K562 (cell line): ENCODE measurements around the gene MRO. TPM values are rescaled to one million over a fixed set of nuclear protein-coding genes. Genes with fewer than 3 reads are reported as not detected.
A peak's percentile ranks its signal among the peaks of the same experiment; 100 is the strongest.

Source experiments
- ATAC-seq: fragments of 200-7000 bp; cut with Tn5 transposase; 3 replicates; pipeline ENCODE4 v1.9.1; 2020; ENCODE audit warnings: moderate library complexity
- BruUV-seq: library from RNA; stranded (reverse); fragments of 400-500 nt; replicated peaks from 2 replicates; lab custom pipeline; 2021; lab: Mats Ljungman, UMichigan
- CTCF ChIA-PET: fragments of 300-600 bp; formaldehyde crosslinking; extraction: SDS; loops from one replicate; lab custom pipeline; 2021; ENCODE audit warnings: low intra/inter-chr PET ratio; lab: Yijun Ruan, JAX
- POLR2A ChIA-PET: fragments of 300-600, 350-650 bp; sonication (Branson Sonifier 250); formaldehyde crosslinking; extraction: SDS; loops from one replicate; lab custom pipeline; 2021; ENCODE audit warnings: antibody characterized with exemption, inconsistent platforms; lab: Yijun Ruan, JAX
- DNase-seq, 4 experiments: peaks; one replicate each; pipeline versions ENCODE4 v3.0.0 to v3.0.0-alpha.2; 2011 to 2018; ENCODE audit warnings: low spot score in 3 of 4, mixed read lengths in 3 of 4; ENCODE audit errors: extremely low read depth in 1 of 4
- FAIRE-seq: peaks from 2 replicates; lab custom pipeline; 2011; peaks lifted over from hg19 to GRCh38; lab: Jason Lieb, UNC
- H2AFZ ChIP-seq: 2 replicates; pipeline ENCODE4 v1.6.0; 2011; ENCODE audit warnings: low read depth, low read length, control low read depth, inconsistent platforms
- H3K27ac ChIP-seq: fragments of 200-600 bp; 3 replicates; pipeline ENCODE4 v1.8.0; 2011; ENCODE audit warnings: low read depth, mild to moderate bottlenecking, control low read depth, inconsistent platforms, low read length, moderate library complexity, mixed read lengths; ENCODE audit errors: extremely low read depth
- H3K27me3 ChIP-seq, 2 experiments: fragments of 300-600 bp in 1 of 2; 2 replicates in 1 of 2; 3 replicates in 1 of 2; pipeline versions ENCODE4 v1.6.0 to v1.8.0; 2011; ENCODE audit warnings: inconsistent platforms in 2 of 2, low read length in 2 of 2, mild to moderate bottlenecking in 1 of 2, mixed read lengths in 1 of 2, moderate library complexity in 1 of 2; ENCODE audit not compliant: control insufficient read depth in 2 of 2, insufficient read depth in 2 of 2
- H3K36me3 ChIP-seq: fragments of 300-600 bp; 3 replicates; pipeline ENCODE4 v1.8.0; 2011; ENCODE audit warnings: mild to moderate bottlenecking, low read length, inconsistent platforms; ENCODE audit not compliant: control insufficient read depth, insufficient read depth
- H3K4me1 ChIP-seq, 2 experiments: fragments of 200-600 bp in 1 of 2; replicated peaks in 1 of 2; 2 replicates in 1 of 2; 3 replicates in 1 of 2; pipeline versions ENCODE4 v1.5.1 to v1.8.0; 2011; ENCODE audit warnings: inconsistent platforms in 2 of 2, low read length in 2 of 2, mild to moderate bottlenecking in 1 of 2, mixed read lengths in 1 of 2, moderate library complexity in 1 of 2; ENCODE audit not compliant: control insufficient read depth in 2 of 2, insufficient read depth in 2 of 2
- H3K4me2 ChIP-seq: 2 replicates; pipeline ENCODE4 v1.6.1; 2011; ENCODE audit warnings: low read length, control low read depth, inconsistent platforms, mixed read lengths; ENCODE audit not compliant: insufficient read depth
- H3K4me3 ChIP-seq: fragments of 200-600 bp; sonication (generic), shearing (Covaris generic); 2 replicates; pipeline ENCODE4 v1.5.1; 2016; ENCODE audit warnings: control low read depth, inconsistent platforms
- H3K79me2 ChIP-seq: fragments of 200-600 bp; 3 replicates; pipeline ENCODE4 v1.8.0; 2011; ENCODE audit warnings: low read length, inconsistent platforms; ENCODE audit not compliant: control insufficient read depth, insufficient read depth
- H3K9ac ChIP-seq, 2 experiments: 2 replicates each; pipeline versions ENCODE4 v1.6.0 to v1.6.1; 2011; ENCODE audit warnings: low read depth in 2 of 2, low read length in 2 of 2, control low read depth in 1 of 2, inconsistent platforms in 1 of 2, mild to moderate bottlenecking in 1 of 2, mixed read lengths in 1 of 2; ENCODE audit not compliant: insufficient read depth in 1 of 2
- H3K9me1 ChIP-seq: one replicate; pipeline ENCODE4 v1.6.0; 2011; ENCODE audit warnings: inconsistent platforms, mild to moderate bottlenecking, low read length, moderate library complexity; ENCODE audit not compliant: control insufficient read depth, insufficient read depth
- H3K9me3 ChIP-seq: replicated peaks from 2 replicates; pipeline ENCODE4 v1.5.1; 2011; ENCODE audit warnings: low read depth, low read length, inconsistent platforms; ENCODE audit not compliant: control insufficient read depth, insufficient read depth
- H4K20me1 ChIP-seq: replicated peaks from 2 replicates; pipeline ENCODE4 v1.6.1; 2011; ENCODE audit warnings: low read length, inconsistent platforms, mixed read lengths; ENCODE audit not compliant: control insufficient read depth, insufficient read depth
- BRD9 ChIP-seq: fragments of 450-650 bp; IDR thresholded peaks from 2 replicates; pipeline ENCODE4 v1.6.1; 2018; ENCODE audit warnings: low read depth; ENCODE audit not compliant: partially characterized antibody
- CCNT2 ChIP-seq: IDR thresholded peaks from 2 replicates; pipeline ENCODE4 v1.6.1; 2011; ENCODE audit warnings: borderline replicate concordance, low read depth, mild to moderate bottlenecking, moderate library complexity, mixed read lengths, low read length; ENCODE audit not compliant: insufficient read length; ENCODE audit errors: extremely low read depth
- CEBPZ ChIP-seq: fragments of 150-350 bp; IDR thresholded peaks from 2 replicates; pipeline ENCODE4 v1.6.1; 2014; ENCODE audit warnings: low read depth, mild to moderate bottlenecking, low read length, borderline replicate concordance
- PCBP2 ChIP-seq: fragments of 200-400 bp; formaldehyde crosslinking; IDR thresholded peaks from 2 replicates; pipeline ENCODE4 v1.6.1; 2018; ENCODE audit warnings: low read length, low read depth, mild to moderate bottlenecking, moderate library complexity; ENCODE audit not compliant: poor library complexity, severe bottlenecking
- PHB2 ChIP-seq: fragments of 450-650 bp; IDR thresholded peaks from 2 replicates; pipeline ENCODE4 v1.6.1; 2017; ENCODE audit warnings: low read depth
- POLR3G ChIP-seq: IDR thresholded peaks from 2 replicates; pipeline ENCODE4 v1.6.1; 2011; ENCODE audit not compliant: insufficient read length, insufficient replicate concordance; ENCODE audit errors: extremely low read depth
- PYGO2 ChIP-seq: fragments of 450-650 bp; IDR thresholded peaks from 2 replicates; pipeline ENCODE4 v1.6.1; 2016; ENCODE audit warnings: mild to moderate bottlenecking, missing genetic modification characterization, moderate library complexity, missing compliant biosample characterization
- VEZF1 ChIP-seq: fragments of 200-800 bp; sonication (Bioruptor generic); IDR thresholded peaks from 2 replicates; pipeline ENCODE4 v1.6.1; 2017; ENCODE audit warnings: missing genetic modification characterization, missing compliant biosample characterization
- XRCC5 ChIP-seq: fragments of 200-400 bp; formaldehyde crosslinking; IDR thresholded peaks from 2 replicates; pipeline ENCODE4 v1.6.1; 2017; ENCODE audit warnings: low read depth, mild to moderate bottlenecking, low read length
- ZNF253 ChIP-seq: fragments of 250-450 bp; sonication (Bioruptor Pico); conservative IDR thresholded peaks from 2 replicates; pipeline ENCODE4 v1.6.1; 2021; ENCODE audit warnings: mild to moderate bottlenecking
- ZNF280B ChIP-seq: fragments of 250-450 bp; sonication (Bioruptor Pico); IDR thresholded peaks from 2 replicates; pipeline ENCODE4 v1.5.1; 2021; ENCODE audit warnings: mild to moderate bottlenecking
- ZNF717 ChIP-seq: fragments of 250-450 bp; sonication (Bioruptor Pico); IDR thresholded peaks from 2 replicates; pipeline ENCODE4 v1.5.0; 2021
- WGBS: fragments of 100-300 bp; shearing (Covaris generic); methylation state at CpG from one replicate; pipeline ENCODE4 v1.1.6; 2016; ENCODE audit warnings: low coverage, mixed read lengths; ENCODE audit not compliant: insufficient coverage; ENCODE audit errors: missing lambda C conversion rate; 5-methylcytosine and 5-hydroxymethylcytosine counted together
- in situ Hi-C: fragments of 300-500 bp; cut with MboI; formaldehyde crosslinking; loops from 4 replicates; pipeline ENCODE4 v1.15.0; 2018; ENCODE audit warnings: inconsistent platforms, mixed read lengths
- intact Hi-C: fragments of 100-400 bp; cut with micrococcal nuclease; formaldehyde crosslinking; loops from 2 replicates; pipeline ENCODE4 v1.14.2; 2022
- polyA plus RNA-seq, 8 experiments: library from polyadenylated mRNA; depleted of rRNA in 4 of 8; stranded (reverse) in 5 of 8; unstranded in 3 of 8; fragments of >200 nt; fragmentation: Nextera tagmentation in 2 of 8; fragmentation: Illumina TruSeq in 1 of 8; extraction: Ambion mirVana in 2 of 8; extraction: Trizol in 1 of 8; gene quantifications; 2 replicates each; pipeline versions ENCODE4 v1.2.1 to v1.2.3, GENCODE V29; 2011 to 2014; ENCODE audit warnings: inconsistent platforms in 1 of 8, missing spikeins in 1 of 8
- total RNA-seq, 7 experiments: library from RNA; depleted of rRNA in 6 of 7; stranded (reverse); fragments of >200 nt in 6 of 7; fragmentation: Illumina TruSeq in 2 of 7; extraction: Trizol in 2 of 7; gene quantifications; 2 replicates each; pipeline versions ENCODE4 v1.2.1 to v1.2.3, GENCODE V29; 2011 to 2021; ENCODE audit warnings: low replicate concordance in 1 of 7

Gene MRO
- total and polyA plus RNA-seq, 9 of the 15 experiments (the other 6 are each of a cell fraction or from before 2014, with no cell fraction given) = 0.06 TPM; not detected in 8

GRCh38 chr18:50830544-50830943 is 10.7 kb upstream of the MRO start:
- no peak overlapping the region for H3K9ac ChIP-seq
- WGBS = 36% methylated on average over 2 of the region's 5 CpGs
- H3K36me3 ChIP-seq = no peaks in the 10 kb centered on the region
- ATAC-seq (no peak), FAIRE-seq (no peak), DNase-seq (no peak)
- no peak overlapping the region for H3K4me3 ChIP-seq
- H3K9me1 ChIP-seq = no peaks in the 10 kb centered on the region
- H3K27me3 ChIP-seq = no peaks in the 10 kb centered on the region
- H3K79me2 ChIP-seq = no peaks in the 10 kb centered on the region
- BruUV-seq = no TSS peak
- H3K4me1 ChIP-seq = no peaks in the 10 kb centered on the region
- peak overlapping the region; percentile 32; the same call in 1 of the 2 replicates for H2AFZ ChIP-seq
- no peaks in the 10 kb centered on the region for H3K9me3 ChIP-seq
- no peaks in the 10 kb centered on the region for H4K20me1 ChIP-seq
- H3K27ac ChIP-seq = no peak overlapping the region
- in situ Hi-C loops (no loop called here), intact Hi-C loops (no loop called here)
- CTCF ChIA-PET = no interaction called here
- POLR2A ChIA-PET = interaction anchor here (0.6 kb wide), 1 partner anchor 49 kb away, joined by 3 read pairs; the partner anchor contains the start of gene ME2
- no peak overlapping the region for H3K4me2 ChIP-seq
- TF ChIP-seq POLR3G = no peak
- no peak for TF ChIP-seq BRD9
- no peak for TF ChIP-seq PYGO2 (tag)
- no peak for TF ChIP-seq XRCC5
- no peak for TF ChIP-seq PHB2
- no peak for TF ChIP-seq ZNF253
- TF ChIP-seq ZNF717 (CRISPR knock-in tag) = no peak
- no peak for TF ChIP-seq CCNT2
- TF ChIP-seq PCBP2 = no peak
- TF ChIP-seq ZNF280B (CRISPR knock-in tag) = no peak
- no peak for TF ChIP-seq VEZF1 (CRISPR knock-in tag)
- no peak for TF ChIP-seq CEBPZ
